Measurements from ENCODE around the gene HSPG2. TPM values are rescaled to one million over a fixed set of nuclear protein-coding genes. Genes with fewer than 3 reads are reported as not detected.

HSPG2 gene
- total RNA-seq, 1 donor from 2014 or later = 656 TPM

DNA sequence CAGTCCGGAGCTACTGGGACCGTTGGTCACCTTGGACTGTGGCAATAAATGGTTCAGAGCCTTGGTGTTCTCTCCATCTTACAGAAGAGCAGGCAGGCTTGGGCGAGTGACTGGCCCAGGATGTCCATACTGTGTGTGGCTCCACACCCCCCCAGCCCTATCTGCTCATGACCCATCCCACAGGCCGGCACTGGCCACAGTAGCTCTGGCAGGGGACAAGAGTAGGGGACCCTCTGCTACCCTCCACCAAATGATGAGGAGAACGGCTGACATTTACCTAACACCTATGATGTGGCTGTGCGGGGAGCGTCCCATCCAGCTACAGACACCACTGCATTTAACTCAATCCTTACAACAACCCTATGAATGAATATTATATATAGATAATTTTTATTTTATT, 111.7 kb downstream of the HSPG2 start:
- H3K27ac Mint-ChIP-seq = no peak overlapping the region
- no peaks in the 10 kb centered on the region for H3K27me3 Mint-ChIP-seq
- peaks cover 28% of the 10 kb centered on the region for H3K36me3 Mint-ChIP-seq (ENCODE audit: insufficient read depth)
- no peak for DNase-seq (ENCODE audit: low spot score, unreplicated experiment)
- H3K4me1 Mint-ChIP-seq (ENCODE audit: low read depth) = no peaks in the 10 kb centered on the region
- H3K4me3 Mint-ChIP-seq (ENCODE audit: low read depth) = no peak overlapping the region
- H3K9me3 Mint-ChIP-seq (ENCODE audit: low read depth) = no peaks in the 10 kb centered on the region
- TF ChIP-seq, protein P1, sequence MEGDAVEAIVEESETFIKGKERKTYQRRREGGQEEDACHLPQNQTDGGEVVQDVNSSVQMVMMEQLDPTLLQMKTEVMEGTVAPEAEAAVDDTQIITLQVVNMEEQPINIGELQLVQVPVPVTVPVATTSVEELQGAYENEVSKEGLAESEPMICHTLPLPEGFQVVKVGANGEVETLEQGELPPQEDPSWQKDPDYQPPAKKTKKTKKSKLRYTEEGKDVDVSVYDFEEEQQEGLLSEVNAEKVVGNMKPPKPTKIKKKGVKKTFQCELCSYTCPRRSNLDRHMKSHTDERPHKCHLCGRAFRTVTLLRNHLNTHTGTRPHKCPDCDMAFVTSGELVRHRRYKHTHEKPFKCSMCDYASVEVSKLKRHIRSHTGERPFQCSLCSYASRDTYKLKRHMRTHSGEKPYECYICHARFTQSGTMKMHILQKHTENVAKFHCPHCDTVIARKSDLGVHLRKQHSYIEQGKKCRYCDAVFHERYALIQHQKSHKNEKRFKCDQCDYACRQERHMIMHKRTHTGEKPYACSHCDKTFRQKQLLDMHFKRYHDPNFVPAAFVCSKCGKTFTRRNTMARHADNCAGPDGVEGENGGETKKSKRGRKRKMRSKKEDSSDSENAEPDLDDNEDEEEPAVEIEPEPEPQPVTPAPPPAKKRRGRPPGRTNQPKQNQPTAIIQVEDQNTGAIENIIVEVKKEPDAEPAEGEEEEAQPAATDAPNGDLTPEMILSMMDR (IDR thresholded peaks at IDR 0.05; ENCODE audit: unreplicated experiment) = no peak

DNA sequence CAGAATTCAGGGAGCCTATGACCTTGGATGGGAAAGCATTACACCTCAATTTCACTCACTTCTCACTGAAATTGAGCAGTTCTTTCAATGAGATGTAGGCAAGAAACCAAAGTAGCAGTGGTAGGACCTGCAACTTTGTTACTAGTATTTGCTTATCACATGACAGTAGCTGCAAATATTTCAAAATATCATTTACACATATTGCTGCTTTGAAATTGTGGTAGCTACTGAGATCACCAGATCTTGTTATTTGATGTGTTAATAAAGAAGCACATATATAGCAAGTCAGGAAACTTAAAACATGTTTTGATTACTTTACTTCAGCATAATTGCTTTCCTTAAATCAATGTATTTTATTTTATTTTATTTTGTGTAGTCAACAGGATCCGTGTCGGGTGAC, 112.2 kb downstream of the HSPG2 start:
- Mint-ChIP-seq H3K27me3 (no peaks in the 10 kb centered on the region), H3K36me3 (ENCODE audit: insufficient read depth) (peaks cover 31% of the 10 kb centered on the region), H3K9me3 (ENCODE audit: low read depth) (no peaks in the 10 kb centered on the region), H3K27ac (no peak overlapping the region), H3K4me1 (ENCODE audit: low read depth) (no peaks in the 10 kb centered on the region), H3K4me3 (ENCODE audit: low read depth) (no peak overlapping the region)
- DNase-seq (ENCODE audit: low spot score, unreplicated experiment) = no peak
- TF ChIP-seq, protein P1 (IDR thresholded peaks at IDR 0.05; ENCODE audit: unreplicated experiment) = no peak

DNA sequence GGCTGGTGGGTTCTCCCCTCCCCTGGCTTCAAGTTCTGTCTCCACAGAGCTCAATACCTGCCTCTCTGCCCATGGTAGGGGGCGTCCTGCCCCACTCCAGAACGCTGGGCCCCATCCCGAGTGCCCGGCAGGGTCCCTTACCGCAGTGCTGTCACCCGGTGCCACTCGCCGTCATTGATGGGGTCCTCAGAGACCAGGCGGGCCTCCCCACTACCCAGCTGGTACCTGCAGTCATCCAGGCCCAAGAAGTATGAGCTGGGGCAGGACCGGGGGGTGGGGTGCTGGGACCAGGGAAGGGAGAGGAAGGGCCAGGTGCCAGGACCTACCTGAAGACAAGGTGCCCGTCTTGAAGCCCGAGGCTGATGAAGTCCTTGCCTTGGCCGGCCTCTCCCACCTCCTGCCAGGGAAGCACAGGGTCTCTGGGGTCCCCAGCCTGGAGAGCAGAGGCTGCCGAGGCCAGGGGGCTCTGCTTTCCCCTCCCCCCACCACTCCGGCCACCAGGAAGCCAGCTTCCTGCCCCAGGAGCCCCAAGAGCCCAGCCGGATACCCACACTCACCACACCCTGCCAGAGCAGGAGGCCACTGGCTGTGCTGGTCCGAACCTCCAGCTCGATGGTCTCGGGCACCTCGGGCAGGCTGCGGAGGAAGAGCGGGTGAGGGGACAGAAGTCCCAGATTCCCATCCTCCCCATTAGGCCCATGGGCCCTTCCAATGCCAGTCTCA, 113.0 kb downstream of the HSPG2 start:
- Mint-ChIP-seq H3K4me3 (ENCODE audit: low read depth) (no peak overlapping the region), H3K27me3 (no peaks in the 10 kb centered on the region), H3K9me3 (ENCODE audit: low read depth) (no peaks in the 10 kb centered on the region), H3K4me1 (ENCODE audit: low read depth) (no peaks in the 10 kb centered on the region), H3K36me3 (ENCODE audit: insufficient read depth) (peaks cover 34% of the 10 kb centered on the region), H3K27ac (no peak overlapping the region)
- TF ChIP-seq, protein P1 (IDR thresholded peaks at IDR 0.05; ENCODE audit: unreplicated experiment) = no peak
- no peak for DNase-seq (ENCODE audit: low spot score, unreplicated experiment)

DNA sequence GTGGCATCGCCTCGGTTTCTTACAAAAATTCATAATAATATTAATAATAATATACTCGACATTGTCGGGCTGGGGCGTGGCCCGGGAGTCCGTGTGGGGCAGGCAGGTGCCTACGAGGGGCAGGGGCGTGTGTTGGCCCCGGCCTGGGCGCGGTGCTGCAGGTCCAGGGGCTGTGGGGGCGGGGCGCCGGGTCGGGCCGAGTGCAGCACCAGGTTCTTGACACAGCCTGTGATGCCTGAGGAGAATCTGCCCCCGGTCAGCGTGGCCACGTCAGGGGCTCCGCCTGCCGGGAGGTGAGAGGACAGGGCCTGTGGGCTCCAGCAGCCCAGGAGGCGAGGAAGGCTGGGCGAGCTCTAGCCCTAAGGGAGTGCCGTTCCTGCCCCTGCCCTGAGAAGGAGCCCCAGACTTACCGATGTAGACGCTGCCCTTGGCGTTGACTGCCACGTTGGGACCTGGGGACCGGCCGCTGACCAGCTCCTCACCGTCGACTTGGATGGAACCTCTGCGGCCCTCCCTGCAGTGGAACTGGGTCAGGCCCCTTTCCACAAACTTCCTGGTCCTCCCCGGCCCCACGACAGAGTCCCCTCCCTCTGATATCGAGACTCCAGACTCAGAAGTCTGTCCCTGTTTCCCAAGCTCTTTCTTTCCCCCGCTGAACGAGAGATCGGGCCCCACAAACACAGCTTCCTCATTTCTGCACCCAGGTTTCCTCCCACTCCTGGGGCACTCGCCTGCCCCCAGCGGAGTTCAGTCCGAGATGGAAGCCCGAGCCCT, 113.7 kb downstream of the HSPG2 start:
- no peak for DNase-seq (ENCODE audit: low spot score, unreplicated experiment)
- H3K4me1 Mint-ChIP-seq (ENCODE audit: low read depth) = no peaks in the 10 kb centered on the region
- TF ChIP-seq, protein P1 (IDR thresholded peaks at IDR 0.05; ENCODE audit: unreplicated experiment) = no peak
- no peaks in the 10 kb centered on the region for H3K27me3 Mint-ChIP-seq
- no peak overlapping the region for H3K27ac Mint-ChIP-seq
- peaks cover 36% of the 10 kb centered on the region for H3K36me3 Mint-ChIP-seq (ENCODE audit: insufficient read depth)
- H3K4me3 Mint-ChIP-seq (ENCODE audit: low read depth) = no peak overlapping the region
- no peaks in the 10 kb centered on the region for H3K9me3 Mint-ChIP-seq (ENCODE audit: low read depth)

DNA sequence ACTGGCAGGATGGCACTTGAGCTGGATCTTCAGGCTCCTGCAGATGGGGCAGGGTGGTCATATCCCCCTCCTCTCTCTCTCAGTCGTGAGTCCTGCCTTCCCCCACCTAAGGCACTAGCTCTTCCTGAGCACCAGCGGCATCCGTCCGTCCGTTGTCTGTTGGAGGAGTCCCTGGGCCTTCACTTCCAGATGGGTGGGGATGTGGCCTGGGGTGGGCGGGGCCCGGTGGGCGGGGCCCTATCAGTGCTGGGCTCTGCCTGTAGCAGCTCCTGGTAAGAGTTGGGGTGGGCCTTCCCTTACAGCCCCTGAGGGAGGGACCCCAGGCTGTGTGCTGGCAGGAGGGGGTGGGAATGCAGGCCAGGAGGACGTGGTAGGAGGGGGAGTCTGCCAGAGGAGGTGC, 114.8 kb downstream of the HSPG2 start:
- no peak overlapping the region for H3K4me3 Mint-ChIP-seq (ENCODE audit: low read depth)
- H3K9me3 Mint-ChIP-seq (ENCODE audit: low read depth) = no peaks in the 10 kb centered on the region
- H3K36me3 Mint-ChIP-seq (ENCODE audit: insufficient read depth) = peaks cover 31% of the 10 kb centered on the region
- DNase-seq (ENCODE audit: low spot score, unreplicated experiment) = no peak
- no peak overlapping the region for H3K27ac Mint-ChIP-seq
- TF ChIP-seq, protein P1 (IDR thresholded peaks at IDR 0.05; ENCODE audit: unreplicated experiment) = no peak
- H3K4me1 Mint-ChIP-seq (ENCODE audit: low read depth) = no peaks in the 10 kb centered on the region
- no peaks in the 10 kb centered on the region for H3K27me3 Mint-ChIP-seq
